Measurements from ENCODE around the gene CLEC4A.
A peak's percentile ranks its signal among the peaks of the same experiment; 100 is the strongest.
"Not testable (repeated sequence)": the region's sequence is repeated elsewhere in the genome, so short reads cannot be mapped to it uniquely, and the experiment has no call there.

The CLEC4A gene

GRCh38 chr12:8078916-8079315, 44.5 kb upstream of the CLEC4A start:
- intact Hi-C loops (cut with DNase I; ENCODE audit: low total_unique reads) = no loop called here
- Histone ChIP-seq H3K4me3 (no peak overlapping the region), H3K27me3 (no peaks in the 10 kb centered on the region), H3K27ac (no peak overlapping the region), H3K36me3 (no peaks in the 10 kb centered on the region), H3K9me3 (no peaks in the 10 kb centered on the region), H3K4me1 (peaks cover 0 to 25% (median 8%) of the 10 kb centered on the region in 4 donors)
- DNase-seq = no peak
- TF ChIP-seq CTCF (IDR thresholded peaks at IDR 0.05) = no peak

- Histone ChIP-seq H3K4me1 (peaks cover 0 to 31% (median 10%) of the 10 kb centered on the region in 4 donors), H3K27ac (no peak overlapping the region), H3K36me3 (no peaks in the 10 kb centered on the region), H3K9me3 (no peaks in the 10 kb centered on the region), H3K27me3 (no peaks in the 10 kb centered on the region), H3K4me3 (no peak overlapping the region)
- no peak for TF ChIP-seq CTCF (IDR thresholded peaks at IDR 0.05)
- intact Hi-C loops (cut with DNase I; ENCODE audit: low total_unique reads) = loop anchor here (10.0 kb wide), 1 partner anchor 155 kb away; no protein-coding TSS in a partner anchor
- no peak for DNase-seq
Measured at GRCh38 chr12:8080120-8080519, 43.3 kb upstream of the CLEC4A start.

- TF ChIP-seq CTCF (IDR thresholded peaks at IDR 0.05) = no peak
- Histone ChIP-seq H3K36me3 (peaks cover 0 to 3% (median 0%) of the 10 kb centered on the region in 3 donors), H3K27ac (peak overlapping the region; percentile 87 to 97), H3K4me1 (peaks cover 0 to 31% (median 10%) of the 10 kb centered on the region in 4 donors), H3K4me3 (peak overlapping the region; percentile 64 to 87), H3K27me3 (no peaks in the 10 kb centered on the region), H3K9me3 (no peaks in the 10 kb centered on the region)
- intact Hi-C loops (cut with DNase I; ENCODE audit: low total_unique reads) = loop anchor here (10.0 kb wide), 1 partner anchor 153 kb away; no protein-coding TSS in a partner anchor
- DNase-seq = no peak
Measured at GRCh38 chr12:8081251-8081920, 42.0 kb upstream of the CLEC4A start.

- TF ChIP-seq CTCF (IDR thresholded peaks at IDR 0.05) = no peak
Measured at GRCh38 chr12:8082808-8083100, 40.7 kb upstream of the CLEC4A start.

GRCh38 chr12:8084351-8084750, 39.1 kb upstream of the CLEC4A start:
- peaks cover 0 to 12% (median 3%) of the 10 kb centered on the region in 3 donors for H3K36me3 ChIP-seq
- H3K27me3 ChIP-seq, H3K27ac ChIP-seq, DNase-seq, H3K9me3 ChIP-seq, H3K4me3 ChIP-seq: not testable (repeated sequence)
- intact Hi-C loops (cut with DNase I; ENCODE audit: low total_unique reads) = loop anchor here (10.0 kb wide), 1 partner anchor 150 kb away; no protein-coding TSS in a partner anchor
- H3K4me1 ChIP-seq = peaks cover 0 to 40% (median 10%) of the 10 kb centered on the region in 4 donors

More at GRCh38 chr12:8082808-8083100, 40.7 kb upstream of the CLEC4A start:
- Histone ChIP-seq H3K4me1 (peaks cover 0 to 41% (median 10%) of the 10 kb centered on the region in 4 donors), H3K27ac (peak overlapping the region; percentile 87 to 97), H3K36me3 (peaks cover 0 to 4% (median 0%) of the 10 kb centered on the region in 3 donors), H3K9me3 (no peaks in the 10 kb centered on the region), H3K4me3 (peak overlapping the region; percentile 64 to 87), H3K27me3 (no peaks in the 10 kb centered on the region)
- no peak for DNase-seq
- intact Hi-C loops (cut with DNase I; ENCODE audit: low total_unique reads) = loop anchor here (10.0 kb wide), 1 partner anchor 152 kb away; no protein-coding TSS in a partner anchor

GRCh38 chr12:8087666-8088065, 35.8 kb upstream of the CLEC4A start:
- no peaks in the 10 kb centered on the region for H3K9me3 ChIP-seq
- H3K36me3 ChIP-seq = peaks cover 31 to 39% (median 36%) of the 10 kb centered on the region in 3 donors
- DNase-seq = no peak
- H3K27ac ChIP-seq = no peak overlapping the region
- no peak for TF ChIP-seq CTCF (IDR thresholded peaks at IDR 0.05)
- intact Hi-C loops (cut with DNase I; ENCODE audit: low total_unique reads) = loop anchor here (10.0 kb wide), 1 partner anchor 147 kb away; no protein-coding TSS in a partner anchor
- H3K4me3 ChIP-seq = no peak overlapping the region
- H3K4me1 ChIP-seq = peaks cover 0 to 32% (median 8%) of the 10 kb centered on the region in 4 donors
- H3K27me3 ChIP-seq = no peaks in the 10 kb centered on the region
